Stimulated activated naive CD8-positive, alpha-beta T cell treated with anti-CD3 and anti-CD28 coated beads, Interleukin-15, Interleukin-2, amounts not matched to agents 100 ng/mL and 50 ng/mL, for 24 hours (primary cell): ENCODE data around the gene SMOC2.
"Not testable (repeated sequence)": the region's sequence is repeated elsewhere in the genome, so short reads cannot be mapped to it uniquely, and the experiment has no call there.

Experiments
- H3K27ac Mint-ChIP-seq: one replicate; pipeline ENCODE4 v1.8.0; 2021; ENCODE audit warnings: mild to moderate bottlenecking, mixed read lengths
- H3K27me3 Mint-ChIP-seq: one replicate; pipeline ENCODE4 v1.8.0; 2021; ENCODE audit warnings: mixed read lengths
- H3K36me3 Mint-ChIP-seq: one replicate; pipeline ENCODE4 v1.8.0; 2021; ENCODE audit warnings: low read depth, mixed read lengths
- H3K4me1 Mint-ChIP-seq: one replicate; pipeline ENCODE4 v1.8.0; 2021; ENCODE audit warnings: low read depth, mixed read lengths
- H3K4me3 Mint-ChIP-seq: one replicate; pipeline ENCODE4 v1.8.0; 2021; ENCODE audit warnings: mild to moderate bottlenecking, mixed read lengths
- H3K9me3 Mint-ChIP-seq: one replicate; pipeline ENCODE4 v1.8.0; 2021; ENCODE audit warnings: mixed read lengths

SMOC2 gene

DNA sequence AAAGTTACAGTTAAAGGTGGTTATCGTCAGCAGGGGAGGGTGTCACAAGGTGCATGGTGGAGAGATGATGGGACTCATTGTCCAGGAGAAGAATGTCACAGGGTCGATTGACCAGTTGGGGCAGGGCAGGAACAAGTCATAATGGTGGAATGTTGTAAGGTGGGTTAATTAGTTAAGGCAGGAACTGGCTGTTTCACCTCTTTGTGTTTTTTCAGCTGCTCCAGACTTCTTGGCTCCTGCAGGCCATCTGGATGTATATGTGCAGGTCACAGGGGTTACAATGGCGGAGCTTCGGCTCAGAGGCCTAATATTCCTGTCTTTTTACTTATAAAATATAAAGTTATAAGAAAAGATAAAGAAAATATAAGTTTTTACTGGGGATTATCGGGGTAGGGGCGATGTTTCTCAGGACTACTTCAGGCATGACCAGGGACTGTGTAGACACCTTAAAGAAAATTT, 236.4 kb downstream of the SMOC2 start:
- not testable (repeated sequence) for H3K4me3 Mint-ChIP-seq, H3K9me3 Mint-ChIP-seq, H3K27ac Mint-ChIP-seq, H3K27me3 Mint-ChIP-seq, H3K4me1 Mint-ChIP-seq, H3K36me3 Mint-ChIP-seq

DNA sequence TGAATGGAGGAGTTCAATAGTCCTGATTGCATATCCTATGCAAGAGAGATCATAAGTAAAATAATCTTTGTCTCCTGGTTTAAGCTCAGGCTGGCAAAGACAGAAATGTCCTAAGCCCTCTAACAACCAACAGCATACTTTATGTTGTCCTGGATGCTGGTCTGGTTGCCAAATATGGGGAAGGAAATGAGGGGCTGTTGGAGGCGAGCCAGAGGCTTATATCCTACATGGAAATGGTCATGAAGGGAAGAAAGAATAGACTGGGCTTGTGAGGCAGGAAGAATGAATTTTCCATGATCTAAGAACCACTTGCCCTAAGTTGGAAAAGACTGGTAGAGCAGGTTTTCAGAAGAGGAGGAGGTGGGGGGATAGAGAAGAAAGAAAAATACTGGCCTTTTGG, 237.1 kb downstream of the SMOC2 start:
- H3K27ac Mint-ChIP-seq, result no peak overlapping the region
- H3K27me3 Mint-ChIP-seq, result no peaks in the 10 kb centered on the region
- no peaks in the 10 kb centered on the region for H3K36me3 Mint-ChIP-seq
- H3K4me3 Mint-ChIP-seq, result no peak overlapping the region
- no peaks in the 10 kb centered on the region for H3K9me3 Mint-ChIP-seq
- H3K4me1 Mint-ChIP-seq, result no peaks in the 10 kb centered on the region

- Mint-ChIP-seq H3K27me3 (no peaks in the 10 kb centered on the region), H3K4me3 (no peak overlapping the region), H3K36me3 (no peaks in the 10 kb centered on the region), H3K9me3 (no peaks in the 10 kb centered on the region), H3K27ac (no peak overlapping the region), H3K4me1 (no peaks in the 10 kb centered on the region)
Measured at GRCh38 chr6:168678588-168678987, 237.6 kb downstream of the SMOC2 start.

GRCh38 chr6:168681748-168682147, 240.8 kb downstream of the SMOC2 start:
- H3K4me3 Mint-ChIP-seq, result no peak overlapping the region
- H3K36me3 Mint-ChIP-seq, result no peaks in the 10 kb centered on the region
- H3K4me1 Mint-ChIP-seq, result no peaks in the 10 kb centered on the region
- H3K27me3 Mint-ChIP-seq, result no peaks in the 10 kb centered on the region
- no peaks in the 10 kb centered on the region for H3K9me3 Mint-ChIP-seq
- H3K27ac Mint-ChIP-seq, result no peak overlapping the region

DNA sequence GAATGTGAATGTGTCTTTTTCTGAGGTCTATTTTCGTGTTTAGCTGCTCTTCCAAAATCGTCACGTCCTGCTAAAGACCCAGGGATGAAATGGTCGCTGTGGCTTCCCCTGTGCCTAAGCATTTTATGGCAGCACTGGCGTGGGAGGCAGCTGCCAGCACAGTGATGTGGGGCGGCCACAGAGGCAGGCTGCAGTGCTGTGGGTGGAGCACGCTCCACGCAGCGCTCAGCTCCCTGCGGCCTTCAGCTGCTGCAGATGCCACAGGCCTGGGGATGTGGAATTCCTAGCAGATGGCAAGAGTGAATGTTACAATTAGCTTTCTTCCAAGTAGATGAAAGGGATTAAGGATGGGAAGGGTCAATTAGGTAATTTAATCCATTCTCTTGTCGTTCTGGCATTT, 242.6 kb downstream of the SMOC2 start:
- no peak overlapping the region for H3K27ac Mint-ChIP-seq
- no peaks in the 10 kb centered on the region for H3K36me3 Mint-ChIP-seq
- no peaks in the 10 kb centered on the region for H3K27me3 Mint-ChIP-seq
- H3K9me3 Mint-ChIP-seq, result no peaks in the 10 kb centered on the region
- no peaks in the 10 kb centered on the region for H3K4me1 Mint-ChIP-seq
- H3K4me3 Mint-ChIP-seq, result no peak overlapping the region

- no peak overlapping the region for H3K4me3 Mint-ChIP-seq
- H3K36me3 Mint-ChIP-seq, result no peaks in the 10 kb centered on the region
- H3K27ac Mint-ChIP-seq, result no peak overlapping the region
- no peaks in the 10 kb centered on the region for H3K27me3 Mint-ChIP-seq
- no peaks in the 10 kb centered on the region for H3K4me1 Mint-ChIP-seq
- H3K9me3 Mint-ChIP-seq, result no peaks in the 10 kb centered on the region
Measured at GRCh38 chr6:168684471-168684870, 243.5 kb downstream of the SMOC2 start.

GRCh38 chr6:168684906-168685305, 243.9 kb downstream of the SMOC2 start:
- Mint-ChIP-seq H3K27me3 (no peaks in the 10 kb centered on the region), H3K4me3 (no peak overlapping the region), H3K9me3 (no peaks in the 10 kb centered on the region), H3K4me1 (no peaks in the 10 kb centered on the region), H3K27ac (no peak overlapping the region), H3K36me3 (no peaks in the 10 kb centered on the region)

DNA sequence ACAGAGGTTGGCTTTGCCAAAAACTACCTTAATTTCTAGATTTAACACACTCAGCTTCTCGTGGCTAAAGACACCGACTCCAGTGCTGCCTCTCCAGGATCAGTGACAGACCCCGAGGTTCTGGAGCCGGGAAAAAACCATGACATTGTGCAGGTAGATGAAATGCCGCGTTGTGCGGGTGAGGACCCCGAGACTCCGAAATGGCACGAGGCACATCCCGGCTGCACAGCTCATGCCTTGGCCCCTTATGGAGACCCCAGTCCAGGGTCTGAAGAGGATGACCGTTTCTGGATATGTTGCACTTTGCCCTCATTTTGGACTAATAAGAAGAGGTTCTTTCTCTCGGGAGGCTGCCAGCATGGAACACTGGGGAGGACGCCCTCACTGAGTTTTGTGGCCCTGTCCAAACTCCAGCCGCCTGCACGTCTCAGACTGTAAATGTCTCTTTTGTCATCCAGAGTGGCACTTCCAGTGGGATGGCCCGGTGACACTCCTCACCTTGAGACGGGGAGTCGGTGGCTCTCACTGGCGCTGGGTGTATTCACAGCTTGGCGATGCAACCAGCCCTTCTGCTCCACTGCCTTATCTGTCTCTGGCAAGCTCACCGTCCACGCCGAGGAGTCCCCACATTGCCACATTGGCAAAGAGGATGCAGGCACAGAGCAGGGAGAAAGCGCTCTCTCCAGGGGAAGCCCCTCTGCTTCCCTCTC, 245.2 kb downstream of the SMOC2 start:
- H3K9me3 Mint-ChIP-seq, result no peaks in the 10 kb centered on the region
- no peaks in the 10 kb centered on the region for H3K27me3 Mint-ChIP-seq
- no peaks in the 10 kb centered on the region for H3K36me3 Mint-ChIP-seq
- H3K4me3 Mint-ChIP-seq, result no peak overlapping the region
- no peaks in the 10 kb centered on the region for H3K4me1 Mint-ChIP-seq
- H3K27ac Mint-ChIP-seq, result no peak overlapping the region

GRCh38 chr6:168686831-168687730, 246.1 kb downstream of the SMOC2 start:
- Mint-ChIP-seq H3K9me3 (no peaks in the 10 kb centered on the region), H3K27me3 (no peaks in the 10 kb centered on the region), H3K27ac (no peak overlapping the region), H3K4me1 (no peaks in the 10 kb centered on the region), H3K36me3 (no peaks in the 10 kb centered on the region), H3K4me3 (no peak overlapping the region)

DNA sequence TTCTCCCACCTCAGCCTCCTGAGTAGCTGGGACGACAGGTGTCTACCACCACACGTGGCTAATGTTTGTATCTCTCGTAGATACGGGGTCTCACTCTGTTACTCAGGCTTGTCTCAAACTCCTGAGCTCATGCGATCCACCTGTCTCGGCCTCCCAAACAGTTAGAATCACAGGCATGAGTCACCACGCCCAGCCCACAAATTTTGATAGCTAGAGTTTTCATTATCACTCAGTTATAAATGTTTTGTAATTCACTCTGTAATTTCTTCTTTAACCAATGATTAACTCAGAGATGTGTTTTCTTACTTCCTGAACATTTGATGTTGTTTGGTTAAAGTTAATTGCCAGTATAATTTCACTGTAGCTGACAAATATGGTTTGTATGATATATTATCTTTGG, 249.3 kb downstream of the SMOC2 start:
- Mint-ChIP-seq H3K4me3 (no peak overlapping the region), H3K36me3 (no peaks in the 10 kb centered on the region), H3K4me1 (no peaks in the 10 kb centered on the region), H3K27ac (no peak overlapping the region), H3K27me3 (no peaks in the 10 kb centered on the region), H3K9me3 (no peaks in the 10 kb centered on the region)

- Mint-ChIP-seq H3K4me3 (no peak overlapping the region), H3K27me3 (no peaks in the 10 kb centered on the region), H3K4me1 (no peaks in the 10 kb centered on the region), H3K27ac (no peak overlapping the region), H3K9me3 (no peaks in the 10 kb centered on the region), H3K36me3 (no peaks in the 10 kb centered on the region)
Measured at GRCh38 chr6:168691774-168692173, 250.8 kb downstream of the SMOC2 start.

GRCh38 chr6:168692193-168692914, 251.4 kb downstream of the SMOC2 start:
- Mint-ChIP-seq H3K36me3 (no peaks in the 10 kb centered on the region), H3K27ac (no peak overlapping the region), H3K9me3 (no peaks in the 10 kb centered on the region), H3K4me3 (no peak overlapping the region), H3K27me3 (no peaks in the 10 kb centered on the region), H3K4me1 (no peaks in the 10 kb centered on the region)

GRCh38 chr6:168692915-168693257, 251.9 kb downstream of the SMOC2 start:
- not testable (repeated sequence) for H3K4me3 Mint-ChIP-seq, H3K4me1 Mint-ChIP-seq, H3K36me3 Mint-ChIP-seq, H3K27ac Mint-ChIP-seq, H3K27me3 Mint-ChIP-seq, H3K9me3 Mint-ChIP-seq

DNA sequence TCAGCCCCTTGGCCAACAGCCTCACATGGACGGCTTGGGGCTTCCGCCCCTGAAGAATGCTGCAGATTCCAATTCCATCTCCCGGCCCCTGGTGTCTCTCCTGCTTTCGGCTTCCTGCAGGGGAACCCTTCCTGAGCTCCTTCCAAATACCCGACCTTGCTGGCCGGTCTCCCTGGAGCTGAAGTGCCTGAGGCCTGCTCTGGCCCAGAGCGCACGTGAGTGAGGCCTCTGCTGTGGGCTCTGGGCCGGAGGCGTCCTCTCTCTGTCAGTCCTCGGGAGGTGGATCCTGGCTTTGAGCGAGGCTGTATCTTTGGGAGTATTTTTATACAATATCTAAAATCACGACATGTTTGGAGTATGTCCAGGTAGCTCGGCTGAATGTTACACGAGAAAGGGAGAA, 253.8 kb downstream of the SMOC2 start:
- not testable (repeated sequence) for H3K4me3 Mint-ChIP-seq, H3K27ac Mint-ChIP-seq, H3K36me3 Mint-ChIP-seq, H3K4me1 Mint-ChIP-seq, H3K27me3 Mint-ChIP-seq, H3K9me3 Mint-ChIP-seq

DNA sequence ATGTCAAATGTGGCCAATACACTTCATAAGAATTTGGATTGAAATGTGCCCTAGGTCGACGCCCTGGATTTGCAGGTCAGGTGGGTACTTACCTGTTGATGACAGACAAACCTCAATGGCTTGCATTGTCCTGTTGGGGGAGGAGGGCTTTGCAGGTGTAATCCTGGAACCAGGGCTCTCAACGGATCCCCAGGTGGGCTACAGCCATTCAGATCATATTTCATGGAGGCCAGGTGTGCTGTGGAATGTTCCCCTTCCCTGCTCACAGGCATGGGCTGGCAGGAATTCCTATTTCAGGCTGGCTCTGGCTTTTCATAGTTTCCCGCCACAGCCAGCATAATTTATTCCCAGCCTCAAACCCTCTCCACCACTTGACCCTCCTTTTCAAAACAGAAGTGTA, 254.7 kb downstream of the SMOC2 start:
- H3K27me3 Mint-ChIP-seq, result no peaks in the 10 kb centered on the region

More for the DNA sequence above, 254.7 kb downstream of the SMOC2 start:
- H3K4me1 Mint-ChIP-seq, result no peaks in the 10 kb centered on the region
- no peaks in the 10 kb centered on the region for H3K36me3 Mint-ChIP-seq
- no peak overlapping the region for H3K27ac Mint-ChIP-seq
- no peak overlapping the region for H3K4me3 Mint-ChIP-seq
- no peaks in the 10 kb centered on the region for H3K9me3 Mint-ChIP-seq
